ENCODE data around the gene GRAMD2B. TPM values are rescaled to one million over a fixed set of nuclear protein-coding genes. Genes with fewer than 3 reads are reported as not detected.
"Not testable (repeated sequence)": the region's sequence is repeated elsewhere in the genome, so short reads cannot be mapped to it uniquely, and the experiment has no call there.

GRAMD2B gene
- total and polyA plus RNA-seq, 5 donors = 13.0 to 45.4 (median 33.6) TPM

- ATAC-seq = peak in 1 of 2 donors; percentile 48
- Histone ChIP-seq H3K27me3 (ENCODE audit: control insufficient read depth, insufficient read depth) (no peaks in the 10 kb centered on the region), H3K27ac (ENCODE audit: low read length) (no peak overlapping the region), H3K9me3 (ENCODE audit: control insufficient read depth, low read length) (no peaks in the 10 kb centered on the region), H3K4me3 (ENCODE audit: low read length) (no peak overlapping the region), H3K4me1 (ENCODE audit: control insufficient read depth, insufficient read depth, low read length) (peaks cover 2% of the 10 kb centered on the region)
- DNase-seq = peak in 1 of 3 donors; percentile 49
- 51% methylated on average over 8 of the region's 8 CpGs for WGBS
- intact Hi-C loops (cut with DNase I) = no loop called here
These were observed 39.2 kb downstream of the GRAMD2B start for GRCh38 chr5:126462239-126463014.

- no peak overlapping the region for H3K27ac ChIP-seq (ENCODE audit: low read length)
- H3K4me1 ChIP-seq (ENCODE audit: control insufficient read depth, insufficient read depth, low read length) = peaks cover 2% of the 10 kb centered on the region
- no peaks in the 10 kb centered on the region for H3K9me3 ChIP-seq (ENCODE audit: control insufficient read depth, low read length)
- intact Hi-C loops (cut with DNase I) = no loop called here
- H3K4me3 ChIP-seq (ENCODE audit: low read length) = no peak overlapping the region
- H3K27me3 ChIP-seq (ENCODE audit: control insufficient read depth, insufficient read depth) = no peaks in the 10 kb centered on the region
- DNase-seq = no peak
- 94% methylated on average over 2 of the region's 2 CpGs for WGBS
- no peak for ATAC-seq
These were observed 40.8 kb downstream of the GRAMD2B start for GRCh38 chr5:126464016-126464415.

GRCh38 chr5:126464959-126465358, 41.8 kb downstream of the GRAMD2B start:
- H3K27ac ChIP-seq (ENCODE audit: low read length) = no peak overlapping the region
- no peak overlapping the region for H3K4me3 ChIP-seq (ENCODE audit: low read length)
- no peak for DNase-seq
- ATAC-seq = peak in 1 of 2 donors; percentile 34
- no peaks in the 10 kb centered on the region for H3K9me3 ChIP-seq (ENCODE audit: control insufficient read depth, low read length)
- H3K27me3 ChIP-seq (ENCODE audit: control insufficient read depth, insufficient read depth) = no peaks in the 10 kb centered on the region
- peaks cover 2% of the 10 kb centered on the region for H3K4me1 ChIP-seq (ENCODE audit: control insufficient read depth, insufficient read depth, low read length)
- intact Hi-C loops (cut with DNase I) = no loop called here
- WGBS = 91% methylated on average over 7 of the region's 7 CpGs

- Histone ChIP-seq H3K27me3 (ENCODE audit: control insufficient read depth, insufficient read depth) (no peaks in the 10 kb centered on the region), H3K9me3 (ENCODE audit: control insufficient read depth, low read length) (no peaks in the 10 kb centered on the region), H3K4me3 (ENCODE audit: low read length) (no peak overlapping the region), H3K4me1 (ENCODE audit: control insufficient read depth, insufficient read depth, low read length) (no peaks in the 10 kb centered on the region), H3K27ac (ENCODE audit: low read length) (no peak overlapping the region)
- intact Hi-C loops (cut with DNase I) = no loop called here
- no peak for DNase-seq
- ATAC-seq = no peak
- 74% methylated on average over 3 of the region's 3 CpGs for WGBS
These were observed 44.9 kb downstream of the GRAMD2B start for GRCh38 chr5:126468091-126468490.

GRCh38 chr5:126469536-126470316, 46.5 kb downstream of the GRAMD2B start:
- Histone ChIP-seq H3K4me3 (ENCODE audit: low read length) (no peak overlapping the region), H3K4me1 (ENCODE audit: control insufficient read depth, insufficient read depth, low read length) (no peaks in the 10 kb centered on the region), H3K27ac (ENCODE audit: low read length) (no peak overlapping the region), H3K27me3 (ENCODE audit: control insufficient read depth, insufficient read depth) (no peaks in the 10 kb centered on the region), H3K9me3 (ENCODE audit: control insufficient read depth, low read length) (no peaks in the 10 kb centered on the region)
- WGBS = 86% methylated on average over 6 of the region's 6 CpGs
- DNase-seq (no peak), ATAC-seq (peak; percentile 48 to 73)
- intact Hi-C loops (cut with DNase I) = no loop called here

- intact Hi-C loops (cut with DNase I); H3K4me3 ChIP-seq (ENCODE audit: low read length); H3K27me3 ChIP-seq (ENCODE audit: control insufficient read depth, insufficient read depth); H3K9me3 ChIP-seq (ENCODE audit: control insufficient read depth, low read length); ATAC-seq; H3K4me1 ChIP-seq (ENCODE audit: control insufficient read depth, insufficient read depth, low read length); DNase-seq; H3K27ac ChIP-seq (ENCODE audit: low read length): not testable (repeated sequence)
- 94% methylated on average over 6 of the region's 6 CpGs for WGBS
These were observed 47.3 kb downstream of the GRAMD2B start for GRCh38 chr5:126470529-126470928.

- H3K4me1 ChIP-seq (ENCODE audit: control insufficient read depth, insufficient read depth, low read length) = no peaks in the 10 kb centered on the region
- WGBS = 84% methylated on average over 3 of the region's 3 CpGs
- ATAC-seq (no peak), DNase-seq (no peak)
- no peaks in the 10 kb centered on the region for H3K27me3 ChIP-seq (ENCODE audit: control insufficient read depth, insufficient read depth)
- H3K27ac ChIP-seq (ENCODE audit: low read length) = no peak overlapping the region
- intact Hi-C loops (cut with DNase I) = no loop called here
- no peaks in the 10 kb centered on the region for H3K9me3 ChIP-seq (ENCODE audit: control insufficient read depth, low read length)
- no peak overlapping the region for H3K4me3 ChIP-seq (ENCODE audit: low read length)
These were observed 48.0 kb downstream of the GRAMD2B start for GRCh38 chr5:126471247-126471646.

- DNase-seq = no peak
- H3K9me3 ChIP-seq (ENCODE audit: control insufficient read depth, low read length) = no peaks in the 10 kb centered on the region
- no peaks in the 10 kb centered on the region for H3K4me1 ChIP-seq (ENCODE audit: control insufficient read depth, insufficient read depth, low read length)
- WGBS = 94% methylated on average over 3 of the region's 3 CpGs
- H3K27ac ChIP-seq (ENCODE audit: low read length) = no peak overlapping the region
- intact Hi-C loops (cut with DNase I) = no loop called here
- H3K27me3 ChIP-seq (ENCODE audit: control insufficient read depth, insufficient read depth) = no peaks in the 10 kb centered on the region
- H3K4me3 ChIP-seq (ENCODE audit: low read length) = no peak overlapping the region
- ATAC-seq = no peak
These were observed 48.8 kb downstream of the GRAMD2B start for GRCh38 chr5:126471875-126472537.

- H3K27me3 ChIP-seq (ENCODE audit: control insufficient read depth, insufficient read depth) = no peaks in the 10 kb centered on the region
- H3K4me3 ChIP-seq (ENCODE audit: low read length) = no peak overlapping the region
- intact Hi-C loops (cut with DNase I) = no loop called here
- no peaks in the 10 kb centered on the region for H3K9me3 ChIP-seq (ENCODE audit: control insufficient read depth, low read length)
- H3K27ac ChIP-seq (ENCODE audit: low read length) = no peak overlapping the region
- ATAC-seq (no peak), DNase-seq (no peak)
- 98% methylated on average over 2 of the region's 2 CpGs for WGBS
- no peaks in the 10 kb centered on the region for H3K4me1 ChIP-seq (ENCODE audit: control insufficient read depth, insufficient read depth, low read length)
These were observed 49.3 kb downstream of the GRAMD2B start for GRCh38 chr5:126472538-126472889.

- Histone ChIP-seq H3K27ac (ENCODE audit: low read length) (no peak overlapping the region), H3K4me1 (ENCODE audit: control insufficient read depth, insufficient read depth, low read length) (no peaks in the 10 kb centered on the region), H3K27me3 (ENCODE audit: control insufficient read depth, insufficient read depth) (no peaks in the 10 kb centered on the region), H3K4me3 (ENCODE audit: low read length) (no peak overlapping the region), H3K9me3 (ENCODE audit: control insufficient read depth, low read length) (no peaks in the 10 kb centered on the region)
- no peak for ATAC-seq
- 63% methylated on average over 5 of the region's 5 CpGs for WGBS
- intact Hi-C loops (cut with DNase I) = no loop called here
- DNase-seq = no peak
These were observed 54.3 kb downstream of the GRAMD2B start for GRCh38 chr5:126477294-126478117.

Measured in right cardiac atrium (tissue), 5 donors.